Lung (tissue), 12 donors: Measurements from ENCODE around the gene TAF10. TPM values are rescaled to one million over a fixed set of nuclear protein-coding genes. Genes with fewer than 3 reads are reported as not detected.

ENCODE experiments used
- ATAC-seq: fragments of 200-7000 bp; cut with Tn5 transposase; one replicate; pipeline ENCODE4 v1.9.1; 2020; ENCODE audit warnings: moderate number of reproducible peaks; ENCODE audit not compliant: insufficient read depth, low FRiP score
- DNase-seq, 3 donors: peaks; one replicate each; pipeline ENCODE4 v3.0.0-alpha.2; 2013 to 2017
- H3K27ac ChIP-seq, 2 donors: one replicate each; pipeline ENCODE4 v1.5.1; 2013; ENCODE audit warnings: mild to moderate bottlenecking in 2 of 2, moderate library complexity in 2 of 2, control low read depth in 1 of 2, inconsistent platforms in 1 of 2, low read depth in 1 of 2, low read length in 1 of 2
- H3K27me3 ChIP-seq, 3 donors: one replicate each; pipeline ENCODE4 v1.5.1; 2013; ENCODE audit warnings: low read length in 2 of 3; ENCODE audit not compliant: control insufficient read depth in 3 of 3, insufficient read depth in 3 of 3
- H3K36me3 ChIP-seq, 4 donors: one replicate each; pipeline ENCODE4 v1.5.1; 2013; ENCODE audit warnings: low read length in 4 of 4, mild to moderate bottlenecking in 1 of 4, moderate library complexity in 1 of 4; ENCODE audit not compliant: control insufficient read depth in 4 of 4, insufficient read depth in 4 of 4
- H3K4me1 ChIP-seq, 5 donors: one replicate each; pipeline ENCODE4 v1.5.1; 2013; ENCODE audit warnings: low read length in 5 of 5, mild to moderate bottlenecking in 2 of 5, moderate library complexity in 1 of 5; ENCODE audit not compliant: control insufficient read depth in 5 of 5, insufficient read depth in 5 of 5
- H3K4me3 ChIP-seq: one replicate; pipeline ENCODE4 v1.5.1; 2013; ENCODE audit warnings: mild to moderate bottlenecking, control low read depth, moderate library complexity
- H3K9ac ChIP-seq, 2 donors: one replicate each; pipeline ENCODE4 v1.5.1; 2013; ENCODE audit warnings: low read length in 2 of 2, control low read depth in 1 of 2; ENCODE audit not compliant: insufficient read depth in 1 of 2
- H3K9me3 ChIP-seq, 4 donors: one replicate each; pipeline ENCODE4 v1.5.1; 2013; ENCODE audit warnings: low read length in 3 of 4, mild to moderate bottlenecking in 1 of 4, moderate library complexity in 1 of 4; ENCODE audit not compliant: control insufficient read depth in 4 of 4, insufficient read depth in 3 of 4
- WGBS, 2 donors: extraction: QIAGEN DNeasy Blood & Tissue Kit; methylation state at CpG; one replicate each; pipeline ENCODE4 v1.1.7; 2013; 5-methylcytosine and 5-hydroxymethylcytosine counted together
- polyA plus RNA-seq, 2 donors: library from polyadenylated mRNA; stranded (reverse); fragments of 200-250 nt; gene quantifications; one replicate each; pipeline ENCODE4 v1.2.1, GENCODE V29; 2013
- total RNA-seq, 2 donors: library from RNA; depleted of rRNA in 1 of 2; stranded (reverse); fragments of >200 nt in 1 of 2; gene quantifications; one replicate each; pipeline ENCODE4 v1.2.1, GENCODE V29; 2014 to 2021
- TF ChIP-seq, protein P1 (sequence below): IDR thresholded peaks from 2 replicates; pipeline ENCODE4 v1.5.1; 2012; ENCODE audit warnings: mild to moderate bottlenecking; ENCODE audit errors: control extremely low read depth, extremely low read depth
- donor health status: control.
- donor health status: control.
- donor health status: Bipolar disorder and iron deficiency.
- donor health status: healthy.
- donor health status: DM: yes; HTN: yes; CAD: no.

Gene TAF10
- total and polyA plus RNA-seq, 4 donors = 23.9 to 149 (median 117) TPM

DNA sequence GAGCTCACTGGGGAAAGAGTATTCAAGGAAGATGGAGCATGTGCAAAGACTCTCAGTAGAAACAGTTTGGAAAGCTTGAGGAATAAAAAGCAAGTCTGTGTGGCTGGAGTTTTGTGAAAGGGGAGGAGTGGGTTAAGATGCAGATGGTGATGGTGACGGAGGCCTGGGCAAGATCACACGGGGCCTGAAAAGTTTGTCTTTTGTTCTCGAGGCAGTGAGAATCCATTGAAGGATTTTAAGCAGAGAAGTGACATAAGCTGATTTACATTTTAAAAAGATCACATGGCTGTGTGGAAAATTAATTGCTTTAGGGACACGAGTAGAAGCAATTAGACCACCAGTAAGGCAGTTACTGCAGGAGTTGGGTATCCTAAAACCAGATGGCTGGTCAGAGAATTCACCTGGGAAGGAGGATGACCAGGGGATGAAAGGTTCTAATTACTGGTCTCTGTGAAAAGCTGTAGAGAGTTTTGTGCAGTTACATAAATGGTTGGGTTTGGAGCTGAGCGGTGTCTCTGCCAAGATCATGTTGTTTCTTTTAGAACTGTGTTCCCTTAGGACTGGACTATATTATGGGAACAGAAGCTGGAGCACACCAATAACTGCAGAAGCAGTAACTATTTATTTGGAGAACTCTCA lies 15.7 kb downstream of the TAF10 start:
- H3K27ac ChIP-seq = peak overlapping the region in 1 of 2 donors; percentile 63
- 79 to 84% methylated on average over 5 of the region's 5 CpGs for WGBS, 2 donors
- no peaks in the 10 kb centered on the region for H3K9me3 ChIP-seq
- H3K4me3 ChIP-seq = no peak overlapping the region
- no peak overlapping the region for H3K9ac ChIP-seq
- peaks cover 0 to 38% (median 0%) of the 10 kb centered on the region in 5 donors for H3K4me1 ChIP-seq
- DNase-seq (no peak), ATAC-seq (no peak)
- TF ChIP-seq, protein P1, sequence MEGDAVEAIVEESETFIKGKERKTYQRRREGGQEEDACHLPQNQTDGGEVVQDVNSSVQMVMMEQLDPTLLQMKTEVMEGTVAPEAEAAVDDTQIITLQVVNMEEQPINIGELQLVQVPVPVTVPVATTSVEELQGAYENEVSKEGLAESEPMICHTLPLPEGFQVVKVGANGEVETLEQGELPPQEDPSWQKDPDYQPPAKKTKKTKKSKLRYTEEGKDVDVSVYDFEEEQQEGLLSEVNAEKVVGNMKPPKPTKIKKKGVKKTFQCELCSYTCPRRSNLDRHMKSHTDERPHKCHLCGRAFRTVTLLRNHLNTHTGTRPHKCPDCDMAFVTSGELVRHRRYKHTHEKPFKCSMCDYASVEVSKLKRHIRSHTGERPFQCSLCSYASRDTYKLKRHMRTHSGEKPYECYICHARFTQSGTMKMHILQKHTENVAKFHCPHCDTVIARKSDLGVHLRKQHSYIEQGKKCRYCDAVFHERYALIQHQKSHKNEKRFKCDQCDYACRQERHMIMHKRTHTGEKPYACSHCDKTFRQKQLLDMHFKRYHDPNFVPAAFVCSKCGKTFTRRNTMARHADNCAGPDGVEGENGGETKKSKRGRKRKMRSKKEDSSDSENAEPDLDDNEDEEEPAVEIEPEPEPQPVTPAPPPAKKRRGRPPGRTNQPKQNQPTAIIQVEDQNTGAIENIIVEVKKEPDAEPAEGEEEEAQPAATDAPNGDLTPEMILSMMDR = no peak
- H3K36me3 ChIP-seq = peaks cover 24 to 50% (median 33%) of the 10 kb centered on the region in 4 donors
- no peaks in the 10 kb centered on the region for H3K27me3 ChIP-seq

DNA sequence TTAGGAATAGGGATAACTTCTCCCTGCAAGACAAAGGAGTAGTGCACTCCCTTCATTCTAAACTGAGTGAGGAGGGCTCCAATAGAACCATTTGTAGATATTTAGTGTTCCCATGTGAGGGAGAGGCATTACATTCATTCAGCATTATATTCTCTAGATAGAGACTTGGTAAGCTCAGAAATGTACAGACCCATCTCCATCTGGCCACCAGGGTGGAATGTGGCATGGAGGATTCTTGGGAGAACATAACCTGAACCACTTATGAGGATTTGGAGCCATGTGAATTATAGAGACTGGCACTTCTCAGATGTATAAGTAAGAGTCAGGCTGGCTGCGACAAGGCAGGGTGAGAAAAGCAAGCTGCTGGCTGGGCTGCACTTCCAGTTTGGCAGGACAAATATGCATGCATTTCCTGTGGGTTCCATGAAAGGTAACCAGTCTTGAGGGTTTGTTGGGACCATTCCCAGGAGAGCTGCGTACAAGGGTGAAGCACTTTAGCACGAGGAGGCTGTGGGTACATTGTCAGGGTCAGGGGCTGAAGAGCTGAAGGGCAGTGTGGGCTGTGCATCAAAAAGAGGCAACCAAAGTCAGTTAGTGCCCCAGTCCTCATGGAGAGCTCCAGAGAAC lies 17.8 kb downstream of the TAF10 start:
- no peak for DNase-seq
- no peaks in the 10 kb centered on the region for H3K27me3 ChIP-seq
- no peak for ATAC-seq
- peak overlapping the region in 1 of 2 donors; percentile 10 for H3K27ac ChIP-seq
- H3K9me3 ChIP-seq = no peaks in the 10 kb centered on the region
- TF ChIP-seq, protein P1 = no peak
- 62 to 88% methylated on average over 3 of the region's 3 CpGs for WGBS, 2 donors
- peaks cover 11 to 33% (median 16%) of the 10 kb centered on the region in 4 donors for H3K36me3 ChIP-seq
- peaks cover 0 to 34% (median 0%) of the 10 kb centered on the region in 5 donors for H3K4me1 ChIP-seq
- H3K4me3 ChIP-seq = no peak overlapping the region
- H3K9ac ChIP-seq = no peak overlapping the region

DNA sequence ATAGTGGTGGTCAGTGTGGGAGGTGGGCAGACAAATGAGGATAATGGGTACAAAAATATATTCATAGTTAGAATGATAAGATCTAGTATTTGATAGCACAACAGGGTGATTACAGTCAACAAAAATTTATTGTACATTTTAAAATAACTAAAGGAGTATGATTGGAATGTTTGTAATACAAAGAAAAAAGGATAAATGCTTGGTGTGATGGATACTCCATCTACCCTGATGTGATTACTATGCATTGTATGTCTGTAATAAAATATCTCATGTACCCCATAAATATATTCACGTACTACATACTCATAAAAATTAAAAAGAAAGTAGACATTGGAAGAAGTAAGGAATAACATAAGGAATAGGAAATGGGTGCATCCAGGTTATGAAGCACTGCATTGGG lies 24.0 kb downstream of the TAF10 start:
- Histone ChIP-seq H3K4me3 (no peak overlapping the region), H3K4me1 (peaks cover 0 to 3% (median 0%) of the 10 kb centered on the region in 5 donors), H3K27me3 (no peaks in the 10 kb centered on the region), H3K9ac (no peak overlapping the region), H3K27ac (no peak overlapping the region), H3K36me3 (peaks cover 0 to 5% (median 2%) of the 10 kb centered on the region in 4 donors), H3K9me3 (peaks cover 0 to 5% (median 1%) of the 10 kb centered on the region in 4 donors)
- DNase-seq = no peak
- no peak for ATAC-seq
- TF ChIP-seq, protein P1 = no peak
- 97 to 100% methylated on average over 1 of the region's 1 CpG for WGBS, 2 donors
